Superior temporal gyrus (tissue), 1 donor: ENCODE data around the gene HOTAIR.

ENCODE experiments used
- DNase-seq: peaks from one replicate; pipeline ENCODE4 v3.0.0-alpha.2; 2016; ENCODE audit errors: extremely low spot score

Gene HOTAIR

DNA sequence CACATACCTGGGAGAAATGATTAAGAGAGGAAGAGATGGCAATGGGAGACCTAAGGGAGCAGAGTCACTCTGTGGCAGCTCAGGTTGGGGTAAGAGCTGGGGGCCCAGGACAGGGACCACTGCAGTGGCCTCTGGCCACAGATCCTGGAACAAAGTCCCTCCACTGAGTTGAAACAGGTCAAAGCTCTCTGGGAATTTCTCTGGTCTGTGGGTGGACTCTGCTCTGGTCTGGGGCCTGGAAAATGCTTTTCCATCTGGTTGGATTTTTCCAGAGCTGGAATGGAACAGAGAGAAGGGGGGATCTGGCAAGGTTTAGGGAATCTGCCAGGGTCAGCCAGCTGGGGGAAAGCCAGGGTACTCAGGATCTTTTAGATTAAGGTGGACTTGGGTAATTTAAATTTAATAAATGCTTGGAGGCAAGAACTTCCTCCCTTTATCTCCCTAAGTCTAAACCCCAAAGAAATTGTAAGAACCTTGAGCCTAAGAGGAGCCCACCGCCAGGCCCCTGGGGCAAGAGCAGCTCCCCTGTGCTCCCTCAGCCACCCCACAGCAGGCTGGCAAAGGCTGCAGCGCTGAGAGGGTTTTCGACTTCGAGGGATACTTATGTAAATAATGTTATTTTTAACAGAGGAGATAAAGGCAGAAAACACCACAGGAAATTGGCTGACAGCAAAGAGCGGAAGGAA is 13.9 kb upstream of the HOTAIR start:
- no peak for DNase-seq

DNA sequence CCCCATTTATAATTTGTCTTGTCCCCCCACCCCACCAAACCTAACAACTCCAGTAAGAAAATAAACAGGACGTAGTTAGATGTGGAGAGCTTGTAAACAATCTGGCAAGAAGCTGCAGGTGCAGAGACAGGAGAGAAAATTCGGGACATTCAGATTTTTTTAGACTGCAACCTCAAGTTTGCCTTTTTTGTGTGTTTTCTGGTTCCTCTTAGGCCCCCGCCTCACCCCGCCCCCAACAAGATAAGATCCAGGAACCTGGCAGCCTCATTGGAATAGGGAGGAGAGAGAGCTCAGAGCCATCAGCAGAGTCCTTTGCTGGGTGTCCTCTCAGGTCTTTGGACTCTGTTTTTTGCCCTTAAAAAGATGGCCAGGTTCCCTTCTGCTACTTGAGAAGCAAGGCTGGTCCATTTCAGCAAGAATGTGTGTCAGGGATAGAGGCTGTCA is 13.1 kb upstream of the HOTAIR start:
- no peak for DNase-seq

DNA sequence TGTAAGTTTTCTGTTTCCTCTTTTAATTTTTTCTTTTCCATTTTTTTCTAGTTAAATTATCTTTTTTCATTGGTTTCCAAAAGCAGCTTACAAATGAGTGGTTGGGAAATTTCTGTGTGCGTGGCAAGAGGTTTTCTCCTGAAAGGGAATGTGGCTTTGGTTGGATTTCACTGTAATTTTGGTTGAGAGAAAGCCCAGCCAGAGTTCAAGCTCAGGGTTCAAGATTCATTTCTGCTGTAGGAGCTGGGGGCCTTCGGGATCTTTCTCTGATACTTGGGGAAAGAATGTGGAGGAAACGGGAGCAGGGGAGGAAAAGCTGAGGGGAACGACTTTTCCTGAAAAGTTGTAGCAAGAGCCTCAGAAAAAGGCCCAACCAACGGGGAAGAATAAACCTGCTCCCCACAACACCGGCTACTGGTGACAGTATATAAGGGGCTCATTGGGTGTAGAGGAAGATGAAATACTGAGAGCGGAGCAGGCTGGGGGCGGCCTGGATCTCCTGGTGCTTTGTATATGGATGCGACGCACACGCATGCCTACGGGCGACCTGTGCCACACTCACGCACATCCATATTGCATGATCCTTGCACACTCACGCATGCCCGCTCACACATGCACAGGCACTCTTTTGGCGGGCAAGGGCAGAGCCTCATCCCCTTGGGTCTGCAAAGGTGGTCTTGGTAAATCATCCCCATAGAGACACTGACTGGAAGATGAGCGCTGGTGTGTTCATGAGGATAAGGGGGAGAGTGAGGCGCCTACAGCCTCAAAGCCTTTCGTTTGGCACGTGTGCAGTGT is 12.1 kb upstream of the HOTAIR start:
- no peak for DNase-seq

DNA sequence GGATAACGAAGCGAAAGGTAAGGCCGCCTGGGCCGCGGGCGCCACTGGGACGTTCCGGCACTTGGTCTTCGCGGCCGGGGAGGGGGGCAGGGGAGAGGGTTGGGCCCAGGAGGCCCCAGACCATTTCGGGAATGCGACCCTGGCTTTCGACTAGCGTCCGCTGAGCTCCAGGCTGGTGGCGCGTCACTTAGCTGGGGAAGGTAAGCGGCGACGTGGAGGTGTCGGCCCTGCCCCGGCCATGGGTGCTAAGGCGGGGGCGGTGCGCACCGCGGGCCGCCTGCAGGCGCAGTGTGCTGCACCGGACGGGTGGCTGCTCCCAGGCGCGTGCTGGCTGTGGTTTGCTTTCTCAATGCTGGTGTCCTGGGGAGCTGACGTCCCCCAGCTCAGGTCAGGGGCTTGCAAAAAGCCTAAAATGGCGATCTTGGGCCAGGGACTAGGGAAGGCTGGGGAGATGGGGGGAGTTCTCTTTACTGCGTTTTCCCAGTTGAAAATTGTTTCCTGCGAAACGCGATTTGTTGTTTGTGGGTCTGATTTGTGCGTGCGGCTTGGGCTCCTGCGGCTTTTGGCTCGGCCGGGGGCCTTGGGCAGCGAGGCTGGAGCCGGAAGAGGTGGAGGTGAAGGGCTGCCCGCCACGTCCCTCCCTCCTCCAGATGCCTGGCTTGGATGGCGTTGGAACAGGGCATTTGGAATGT is 11.4 kb upstream of the HOTAIR start:
- no peak for DNase-seq

DNA sequence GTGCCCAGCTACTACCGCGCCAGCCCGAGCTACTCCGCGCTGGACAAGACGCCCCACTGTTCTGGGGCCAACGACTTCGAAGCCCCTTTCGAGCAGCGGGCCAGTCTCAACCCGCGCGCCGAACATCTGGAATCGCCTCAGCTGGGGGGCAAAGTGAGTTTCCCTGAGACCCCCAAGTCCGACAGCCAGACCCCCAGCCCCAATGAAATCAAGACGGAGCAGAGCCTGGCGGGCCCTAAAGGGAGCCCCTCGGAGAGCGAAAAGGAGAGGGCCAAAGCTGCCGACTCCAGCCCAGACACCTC is 10.9 kb upstream of the HOTAIR start:
- DNase-seq, result no peak

DNA sequence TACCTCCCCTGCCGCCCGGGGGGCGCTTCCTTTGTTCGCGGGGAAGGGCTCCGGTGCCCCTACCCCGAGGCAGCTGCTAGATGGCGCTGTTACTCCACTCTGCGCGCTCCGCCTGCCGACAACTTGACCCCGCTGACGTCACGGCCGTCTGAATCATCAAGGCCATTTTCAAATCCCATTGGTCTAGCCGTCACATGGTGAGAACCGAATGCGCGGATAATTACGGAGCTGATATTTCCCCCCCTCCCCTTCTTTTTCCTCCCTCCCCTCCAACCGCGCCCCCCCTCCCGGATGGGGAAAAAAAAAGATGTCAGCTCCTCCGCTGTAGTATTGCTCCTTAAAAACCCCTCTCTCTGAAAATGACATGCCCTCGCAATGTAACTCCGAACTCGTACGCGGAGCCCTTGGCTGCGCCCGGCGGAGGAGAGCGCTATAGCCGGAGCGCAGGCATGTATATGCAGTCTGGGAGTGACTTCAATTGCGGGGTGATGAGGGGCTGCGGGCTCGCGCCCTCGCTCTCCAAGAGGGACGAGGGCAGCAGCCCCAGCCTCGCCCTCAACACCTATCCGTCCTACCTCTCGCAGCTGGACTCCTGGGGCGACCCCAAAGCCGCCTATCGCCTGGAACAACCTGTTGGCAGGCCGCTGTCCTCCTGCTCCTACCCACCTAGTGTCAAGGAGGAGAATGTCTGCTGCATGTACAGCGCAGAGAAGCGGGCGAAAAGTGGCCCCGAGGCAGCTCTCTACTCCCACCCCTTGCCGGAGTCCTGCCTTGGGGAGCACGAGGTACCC is 10.3 kb upstream of the HOTAIR start, which contains the start of gene HOXC10:
Gene HOXC10 (plus strand): TSS at position 246 of the 791 bp plus-strand sequence. CDS start 114 bp downstream, at position 360.
- DNase-seq, result peak; percentile 23

GRCh38 chr12:53983950-53984572 is 9.3 kb upstream of the HOTAIR start:
- no peak for DNase-seq

GRCh38 chr12:53983568-53983949 is 8.8 kb upstream of the HOTAIR start:
- DNase-seq, result no peak

GRCh38 chr12:53982648-53983567 is 8.2 kb upstream of the HOTAIR start:
- DNase-seq, result no peak

- no peak for DNase-seq
Observed at GRCh38 chr12:53981634-53982565, 7.1 kb upstream of the HOTAIR start.

- no peak for DNase-seq
Observed at GRCh38 chr12:53980802-53981496, 6.2 kb upstream of the HOTAIR start.

DNA sequence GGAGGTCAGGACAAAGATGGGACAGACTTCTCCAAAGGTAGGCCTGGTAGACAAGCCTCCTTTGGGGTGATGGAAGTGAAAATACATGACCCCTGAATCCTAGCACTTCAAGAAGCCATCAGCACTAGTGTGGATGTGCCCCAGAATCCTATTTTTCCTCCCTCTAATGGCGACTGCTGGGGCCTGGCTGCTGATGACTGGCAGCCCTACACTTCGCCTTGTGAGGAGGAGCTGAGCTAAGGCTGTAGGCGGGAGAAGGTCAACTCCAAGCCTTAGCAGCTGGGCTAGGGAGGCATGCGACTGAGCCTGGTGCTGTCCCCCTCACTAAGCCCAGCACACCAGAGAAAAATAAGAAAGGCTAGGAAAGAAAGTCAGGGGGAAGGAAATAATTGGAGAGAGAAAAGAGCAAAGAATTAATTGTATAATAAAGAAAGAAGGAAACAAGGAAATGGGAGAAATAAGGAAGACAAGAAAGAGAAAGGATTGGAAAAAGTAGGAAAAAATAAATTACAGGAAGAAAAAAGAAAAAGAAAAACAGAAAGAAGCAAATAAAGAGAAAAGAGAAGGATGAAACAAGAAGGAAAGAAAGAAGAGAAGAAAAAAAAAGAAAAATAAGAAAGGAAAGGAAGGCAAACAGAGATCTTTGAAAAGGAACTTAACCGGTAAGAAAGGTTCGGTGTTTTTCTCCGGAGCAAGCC is 5.5 kb upstream of the HOTAIR start:
- no peak for DNase-seq

GRCh38 chr12:53978477-53979356 is 4.0 kb upstream of the HOTAIR start:
- no peak for DNase-seq

DNA sequence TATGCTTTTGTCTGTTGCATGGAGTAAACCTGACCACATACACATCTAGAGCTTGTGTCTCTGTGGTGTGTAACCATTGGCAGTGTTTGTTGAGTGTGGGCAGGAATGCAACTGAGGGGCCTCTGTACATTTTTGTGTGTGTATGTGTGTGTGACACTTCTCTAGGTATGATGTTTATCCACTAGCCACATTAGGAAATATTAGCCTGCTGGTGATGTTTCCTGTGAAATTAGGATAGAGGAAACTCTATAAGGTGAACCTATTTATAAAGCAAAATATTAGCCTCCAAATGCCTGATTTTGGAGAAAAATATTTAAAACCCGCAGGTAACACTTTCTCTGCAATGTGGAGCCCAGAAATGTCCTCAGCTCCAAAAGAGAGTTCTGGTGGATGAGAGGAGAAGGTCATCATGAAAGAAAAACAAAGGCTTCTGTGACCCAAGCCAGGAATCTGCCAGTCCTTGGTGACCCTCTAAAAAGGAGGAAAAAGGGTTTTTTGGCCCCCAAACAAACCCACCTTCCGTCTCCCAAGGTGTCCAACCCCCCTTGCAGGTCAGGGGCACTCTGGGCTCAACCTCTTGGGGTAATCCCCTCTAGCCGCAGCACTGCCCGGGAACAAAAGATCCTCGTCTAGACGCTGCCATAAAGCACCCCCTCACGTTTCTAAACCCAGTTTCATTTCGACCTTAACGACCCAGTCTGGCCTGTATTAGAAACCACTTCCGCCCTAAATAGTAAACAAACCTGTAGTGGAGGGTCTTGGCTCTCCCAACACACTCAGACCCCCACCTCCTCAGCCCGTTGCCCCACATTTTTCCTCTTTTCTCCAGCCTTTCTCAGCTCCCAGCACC is 3.1 kb upstream of the HOTAIR start:
- DNase-seq, result no peak

GRCh38 chr12:53976823-53977595 is 2.3 kb upstream of the HOTAIR start:
- no peak for DNase-seq
